ENCODE data around the gene SMAD9.
"Not testable (repeated sequence)": the region's sequence is repeated elsewhere in the genome, so short reads cannot be mapped to it uniquely, and the experiment has no call there.

Gene SMAD9

GRCh38 chr13:36910545-36910944 lies 9.5 kb downstream of the SMAD9 start:
- DNase-seq: no peak

- no peak for DNase-seq
Measured at GRCh38 chr13:36907821-36908220, 12.2 kb downstream of the SMAD9 start.

GRCh38 chr13:36907266-36907665 lies 12.8 kb downstream of the SMAD9 start:
- DNase-seq: no peak

- DNase-seq: no peak
Measured at GRCh38 chr13:36905944-36906343, 14.1 kb downstream of the SMAD9 start.

GRCh38 chr13:36903925-36904595 lies 16.0 kb downstream of the SMAD9 start:
- no peak for DNase-seq

GRCh38 chr13:36897054-36897616 lies 22.9 kb downstream of the SMAD9 start:
- DNase-seq: no peak

- no peak for DNase-seq
Measured at GRCh38 chr13:36891752-36892151, 28.3 kb downstream of the SMAD9 start.

GRCh38 chr13:36888645-36889044 lies 31.4 kb downstream of the SMAD9 start:
- no peak for DNase-seq

- no peak for DNase-seq
Measured at GRCh38 chr13:36887758-36888521, 32.1 kb downstream of the SMAD9 start.

GRCh38 chr13:36885901-36886300 lies 34.1 kb downstream of the SMAD9 start:
- no peak for DNase-seq

- DNase-seq: no peak
Measured at GRCh38 chr13:36884235-36884634, 35.8 kb downstream of the SMAD9 start.

GRCh38 chr13:36883824-36884223 lies 36.2 kb downstream of the SMAD9 start:
- no peak for DNase-seq

GRCh38 chr13:36883392-36883791 lies 36.6 kb downstream of the SMAD9 start:
- DNase-seq: not testable (repeated sequence)

GRCh38 chr13:36882829-36883390 lies 37.1 kb downstream of the SMAD9 start:
- DNase-seq: no peak

- DNase-seq: no peak
Measured at GRCh38 chr13:36880961-36881360, 39.1 kb downstream of the SMAD9 start.

- DNase-seq: no peak
Measured at GRCh38 chr13:36879218-36879938, 40.7 kb downstream of the SMAD9 start.

GRCh38 chr13:36875961-36876360 lies 44.1 kb downstream of the SMAD9 start:
- no peak for DNase-seq

GRCh38 chr13:36875431-36875830 lies 44.6 kb downstream of the SMAD9 start:
- no peak for DNase-seq

- no peak for DNase-seq
Measured at GRCh38 chr13:36872621-36873020, 47.4 kb downstream of the SMAD9 start.

- no peak for DNase-seq
Measured at GRCh38 chr13:36870050-36870692, 49.9 kb downstream of the SMAD9 start.

- DNase-seq: no peak
Measured at GRCh38 chr13:36866232-36866631, 53.8 kb downstream of the SMAD9 start.

- DNase-seq: no peak
Measured at GRCh38 chr13:36865265-36865664, 54.8 kb downstream of the SMAD9 start.

- no peak for DNase-seq
Measured at GRCh38 chr13:36862722-36863121, 57.3 kb downstream of the SMAD9 start.
